GM18861 (cell line): ENCODE data around the gene HOXB6.

Experiments used
- ATAC-seq: cut with Tn5 transposase; IDR thresholded peaks from one replicate; pipeline ENCODE4 v1.9.1; 2021; ENCODE audit not compliant: unreplicated experiment

The HOXB6 gene

DNA sequence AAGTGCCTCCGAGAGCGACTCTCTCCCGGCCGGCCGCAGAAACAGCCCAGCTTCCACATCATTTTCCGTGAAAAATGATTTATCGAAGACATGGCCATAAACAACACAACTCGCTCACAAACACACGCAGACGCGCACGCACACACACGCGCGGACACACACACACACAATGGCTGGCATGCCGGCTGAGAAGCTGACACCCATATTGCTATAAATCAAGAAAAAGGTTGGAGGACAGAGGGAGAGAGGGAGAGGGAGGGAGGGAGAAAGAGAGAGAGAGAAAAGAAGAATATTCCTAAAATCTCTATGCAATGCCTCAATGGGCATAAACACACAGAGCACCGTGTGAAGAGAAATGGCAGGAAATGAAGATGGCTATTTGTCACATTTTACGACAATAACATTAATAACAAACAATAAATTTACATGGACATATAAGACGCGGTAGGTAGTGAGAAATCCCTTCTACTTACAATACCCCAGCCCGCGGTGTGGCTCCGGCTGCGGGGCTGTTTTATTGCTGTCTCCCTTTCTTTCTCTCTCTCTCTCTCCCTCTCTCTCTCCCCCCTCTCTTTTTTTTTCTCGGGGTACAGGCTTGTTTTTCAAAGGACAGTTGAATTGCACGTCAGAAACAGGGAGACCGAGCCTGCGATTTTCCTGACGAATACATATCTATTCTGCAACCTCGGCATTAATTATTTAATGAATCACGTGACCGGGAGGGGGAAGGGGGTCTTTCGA lies 36.1 kb downstream of the HOXB6 start:
- no peak for ATAC-seq

DNA sequence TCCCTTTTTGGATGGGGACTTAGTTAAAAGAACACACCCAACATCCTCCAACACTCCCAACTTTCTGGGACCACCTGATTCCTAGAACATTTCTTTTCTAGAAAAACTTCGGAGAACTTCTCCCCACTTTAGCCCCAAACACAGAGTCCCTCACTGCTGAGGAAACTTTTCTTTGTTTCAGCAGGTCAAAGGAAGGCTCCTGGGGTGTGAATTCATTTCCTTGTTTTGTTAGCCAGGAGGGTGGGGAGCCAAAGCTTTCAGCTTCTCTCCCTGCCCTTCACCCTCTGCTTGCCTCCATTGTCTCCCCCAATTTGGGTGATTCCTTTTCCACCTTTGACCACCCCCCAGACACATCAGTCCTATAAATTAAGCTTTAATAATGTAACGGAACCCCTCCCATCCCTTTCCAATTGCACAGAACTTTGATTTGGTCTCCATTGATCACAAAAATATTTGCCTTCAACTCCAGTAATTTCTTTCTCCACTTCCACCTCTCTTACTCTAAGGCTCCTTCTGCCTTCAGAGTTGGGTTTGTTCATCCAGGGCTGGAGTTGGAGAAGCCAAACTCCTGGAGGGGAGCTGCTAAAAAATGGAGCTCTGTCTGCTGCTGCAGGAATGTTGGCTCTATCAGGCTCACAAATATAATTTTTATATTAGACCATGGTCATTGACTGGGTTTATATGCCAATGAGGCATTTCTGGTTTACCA lies 37.0 kb downstream of the HOXB6 start:
- no peak for ATAC-seq

DNA sequence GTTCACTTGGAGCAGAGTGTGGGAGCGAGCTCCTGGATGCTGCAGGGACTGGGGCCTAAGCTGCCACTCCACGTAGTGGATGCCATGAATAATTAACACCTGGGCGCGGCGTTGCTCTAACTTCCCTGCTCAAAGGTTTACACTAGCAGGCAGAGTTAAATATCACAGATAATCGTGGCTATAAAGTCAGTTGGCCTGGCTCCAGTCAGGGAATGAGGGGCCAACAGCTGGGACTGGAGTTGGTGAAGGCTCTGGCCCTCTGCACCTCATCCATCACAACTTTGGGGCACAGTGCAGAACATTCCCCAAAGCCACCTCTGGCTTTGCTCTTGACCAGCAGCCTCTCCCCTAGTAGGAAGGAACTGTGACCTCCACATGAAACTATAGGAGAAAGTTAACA lies 37.6 kb downstream of the HOXB6 start:
- ATAC-seq = no peak

DNA sequence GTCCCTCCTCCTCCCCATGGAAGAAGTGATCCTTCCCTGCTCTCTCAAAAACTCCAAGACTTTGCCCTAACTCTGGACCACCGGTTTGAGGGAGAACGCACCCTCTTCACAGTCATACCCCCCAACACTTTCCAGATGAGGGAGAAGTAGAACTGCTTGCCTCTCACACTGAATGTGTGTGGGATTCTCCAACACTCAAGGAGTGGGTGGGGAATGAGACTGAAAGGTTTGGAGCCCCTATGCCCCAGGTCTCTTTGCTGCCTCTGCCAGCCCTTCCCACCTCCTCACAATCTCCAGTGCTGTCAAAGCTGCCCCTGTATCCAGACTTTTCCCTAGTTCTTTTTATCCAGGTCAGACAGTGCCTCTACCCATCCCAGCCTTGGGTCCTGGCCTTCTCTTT lies 38.1 kb downstream of the HOXB6 start:
- ATAC-seq = no peak

DNA sequence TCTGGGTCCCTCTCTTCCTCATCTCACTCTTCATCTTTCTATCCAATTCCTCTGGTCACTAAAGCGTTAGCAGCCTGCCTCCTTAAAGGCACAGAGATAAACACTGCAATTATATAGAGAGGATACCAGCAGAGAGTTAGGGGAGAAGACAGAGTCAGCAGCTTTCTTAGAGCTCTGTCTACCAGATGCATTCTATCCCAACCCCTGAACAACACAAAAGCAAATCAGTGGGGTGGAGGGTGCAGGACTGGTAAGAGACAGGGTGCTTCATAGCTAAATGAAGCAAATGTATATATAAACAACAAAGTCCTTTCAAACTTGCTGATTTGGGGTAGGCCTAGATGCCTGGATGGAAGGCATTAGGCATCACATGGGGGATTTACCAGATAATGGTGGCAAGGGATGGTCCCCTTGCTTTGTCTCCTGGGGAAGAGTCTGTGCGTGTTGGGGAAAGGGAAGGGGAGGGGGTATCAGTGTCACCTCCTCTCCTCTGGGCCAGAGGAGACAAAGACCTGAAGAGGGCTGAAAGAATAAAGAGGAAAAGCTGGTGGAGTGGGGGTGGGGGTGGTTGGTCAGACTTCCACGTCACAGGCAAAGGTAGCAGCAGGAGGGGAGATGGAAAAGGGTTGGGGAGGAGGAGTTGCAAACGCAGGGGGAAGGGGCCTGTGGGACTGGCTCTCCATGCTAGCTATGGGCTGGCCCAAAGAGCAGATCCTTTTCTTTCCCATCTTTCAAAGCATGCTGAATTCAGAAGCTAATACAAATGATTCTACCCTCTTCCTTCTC lies 38.7 kb downstream of the HOXB6 start:
- ATAC-seq = no peak

DNA sequence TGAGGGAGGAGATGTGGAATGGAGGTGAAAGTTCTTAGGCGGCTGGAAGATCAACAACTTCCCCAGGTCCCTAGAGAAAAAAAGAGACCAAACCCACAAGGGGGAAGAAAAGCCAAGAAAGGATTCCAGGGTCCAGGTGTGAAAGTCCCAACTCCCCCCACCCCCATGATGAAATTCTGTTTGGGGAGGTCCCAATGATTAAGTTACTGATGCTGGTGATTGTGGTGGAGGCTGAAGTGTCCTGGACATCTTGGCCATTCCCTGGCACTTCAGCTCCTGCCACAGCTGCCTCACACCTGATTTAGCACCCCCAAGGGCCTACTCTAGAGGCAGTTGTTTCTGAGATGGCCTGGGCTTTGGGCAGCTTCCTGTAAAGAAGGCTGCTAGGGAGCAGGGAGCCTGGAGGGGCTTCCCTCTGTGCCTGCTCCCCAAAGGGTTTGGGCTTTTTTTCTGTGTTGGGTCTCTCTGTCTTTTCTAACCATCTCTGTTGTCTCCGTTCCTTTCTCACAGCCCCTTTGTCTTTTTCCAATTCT lies 39.7 kb downstream of the HOXB6 start:
- ATAC-seq = no peak

DNA sequence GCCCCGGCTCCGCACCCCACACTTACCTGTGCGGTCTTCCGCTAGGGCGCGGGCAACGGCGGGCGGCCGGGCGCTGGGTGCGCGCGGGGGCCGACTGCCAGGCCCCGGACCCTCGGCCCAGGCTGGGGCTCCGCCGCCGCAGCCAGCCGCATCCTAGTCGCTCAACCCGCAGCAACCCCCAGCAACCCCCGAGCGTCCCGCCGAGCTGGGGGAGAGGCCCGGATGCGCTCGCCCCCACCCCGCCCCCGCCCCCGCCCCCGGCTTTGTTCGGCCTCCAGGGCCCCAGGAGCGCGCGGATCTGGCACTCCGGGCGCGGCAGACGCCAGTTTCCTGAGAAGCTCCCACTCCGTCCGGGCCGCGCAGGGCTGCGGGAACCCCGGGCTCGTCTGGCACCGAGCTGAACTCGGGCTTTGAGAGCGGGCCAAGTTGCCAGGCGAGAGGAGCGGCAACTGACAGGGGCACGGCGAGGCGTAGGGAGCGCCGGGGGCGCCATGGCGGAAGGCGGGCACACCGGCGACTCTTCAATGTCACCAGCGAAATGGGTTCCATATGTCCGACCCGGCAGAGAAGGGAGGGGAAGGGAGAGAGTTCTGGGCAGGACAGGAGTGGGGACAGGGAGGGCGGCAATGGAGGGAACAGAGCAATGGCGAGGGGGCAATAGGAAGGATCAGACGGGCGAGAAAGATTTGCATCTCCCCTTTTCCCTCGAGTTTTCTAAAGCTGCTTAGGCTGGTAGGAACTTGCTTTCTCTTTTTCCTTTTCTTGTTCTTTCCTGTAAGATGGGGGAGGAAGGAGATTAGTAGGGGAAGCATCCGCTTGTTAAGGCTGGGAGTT lies 40.4 kb downstream of the HOXB6 start:
- no peak for ATAC-seq

DNA sequence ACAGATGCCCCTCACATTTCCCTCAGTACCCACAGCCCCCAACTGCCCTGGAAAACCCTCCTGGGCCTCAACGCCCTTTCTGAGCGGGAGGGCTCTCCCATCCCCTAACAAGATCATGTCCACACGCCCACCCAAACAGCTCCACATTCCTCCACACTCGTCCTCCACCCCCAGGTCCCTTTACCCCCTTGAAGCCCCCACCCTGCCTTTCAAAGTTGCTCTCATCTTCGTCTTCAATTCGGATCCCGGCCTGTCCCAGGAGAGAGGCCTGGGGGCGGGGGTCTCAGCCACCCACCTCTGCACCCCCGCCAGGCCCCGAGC lies 41.0 kb downstream of the HOXB6 start:
- no peak for ATAC-seq

DNA sequence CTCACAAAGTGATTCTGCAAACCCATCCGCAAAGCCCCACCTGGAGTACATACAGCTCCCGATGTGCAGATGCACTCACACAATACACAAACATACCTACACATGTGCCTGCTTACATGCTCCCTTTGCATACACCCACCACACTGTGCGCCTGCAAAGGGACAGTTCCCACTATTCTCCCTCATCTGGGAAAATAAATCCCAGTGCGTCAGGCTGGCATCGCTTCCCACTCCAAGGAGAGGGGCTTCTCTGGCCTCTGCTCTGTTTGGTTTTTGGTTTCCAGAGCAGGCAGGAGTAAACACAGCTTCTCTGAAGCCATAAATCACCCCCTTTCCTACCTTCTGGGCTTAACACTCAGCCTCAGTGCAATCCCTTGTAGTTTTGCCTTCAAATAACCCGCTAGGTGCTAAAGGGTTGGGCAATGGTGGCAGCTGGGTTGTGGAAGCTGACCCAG lies 41.4 kb downstream of the HOXB6 start:
- no peak for ATAC-seq

DNA sequence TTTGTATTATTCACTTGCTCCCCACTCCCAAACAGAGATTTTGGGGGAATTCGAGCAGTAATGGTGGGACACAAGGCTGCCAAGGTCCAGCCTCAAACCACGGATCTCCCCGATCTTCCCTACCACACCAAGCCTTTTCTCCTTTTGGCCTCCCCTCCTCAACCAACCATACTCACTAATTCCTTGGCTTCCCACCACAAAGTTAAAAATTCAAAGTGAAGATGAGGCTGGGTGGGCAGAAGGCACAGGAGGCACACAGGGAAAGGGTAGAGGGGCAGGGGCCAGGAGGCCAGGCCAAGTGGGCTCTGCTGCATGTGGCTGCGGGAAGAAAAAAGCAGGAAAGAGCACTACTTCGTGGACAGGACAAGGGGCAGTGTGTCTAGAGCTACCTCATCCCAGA lies 41.9 kb downstream of the HOXB6 start:
- no peak for ATAC-seq

DNA sequence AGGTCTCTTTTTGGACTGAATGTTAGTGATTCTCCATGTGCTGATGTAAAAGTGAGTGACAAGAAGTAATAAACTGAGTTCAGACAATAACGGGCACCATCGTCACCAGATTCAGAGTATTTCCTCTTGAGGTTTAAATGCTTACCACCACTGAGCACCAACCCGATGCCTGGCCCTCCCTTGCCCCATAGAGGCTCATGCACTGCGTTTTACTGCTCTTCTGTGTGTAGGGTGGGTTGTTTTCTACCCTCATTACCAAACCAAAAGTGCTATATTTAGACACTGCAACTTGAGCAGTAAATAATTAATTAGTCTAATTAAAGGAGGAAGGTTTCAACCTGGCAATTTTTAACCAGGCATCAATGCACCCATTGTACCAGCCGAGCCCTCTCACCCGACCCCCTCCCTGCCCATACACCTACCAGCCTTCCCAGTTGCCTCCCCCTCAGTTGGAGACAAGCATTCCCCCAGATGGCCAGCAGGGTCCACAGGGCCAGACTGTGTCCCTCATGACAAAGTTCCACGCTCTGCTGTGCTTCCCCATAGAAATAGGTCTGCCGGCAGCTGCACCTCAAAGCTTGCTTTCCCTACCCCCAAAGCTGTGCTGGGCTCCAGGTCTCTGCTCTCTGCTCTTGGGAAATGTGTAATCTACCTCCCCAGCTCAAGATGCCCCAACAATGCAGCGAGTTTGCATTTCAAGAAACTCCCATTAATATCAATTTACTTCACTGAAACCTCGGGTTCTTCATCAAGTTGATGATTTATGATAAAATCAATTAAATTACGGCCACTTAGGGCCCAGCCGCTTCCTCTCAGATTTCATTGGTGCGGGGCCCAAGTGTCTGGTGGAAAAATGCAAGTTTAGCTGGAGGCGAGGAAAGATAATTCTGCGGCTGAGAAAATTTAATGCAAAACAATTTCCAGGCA lies 42.6 kb downstream of the HOXB6 start:
- peak; percentile 73 for ATAC-seq

DNA sequence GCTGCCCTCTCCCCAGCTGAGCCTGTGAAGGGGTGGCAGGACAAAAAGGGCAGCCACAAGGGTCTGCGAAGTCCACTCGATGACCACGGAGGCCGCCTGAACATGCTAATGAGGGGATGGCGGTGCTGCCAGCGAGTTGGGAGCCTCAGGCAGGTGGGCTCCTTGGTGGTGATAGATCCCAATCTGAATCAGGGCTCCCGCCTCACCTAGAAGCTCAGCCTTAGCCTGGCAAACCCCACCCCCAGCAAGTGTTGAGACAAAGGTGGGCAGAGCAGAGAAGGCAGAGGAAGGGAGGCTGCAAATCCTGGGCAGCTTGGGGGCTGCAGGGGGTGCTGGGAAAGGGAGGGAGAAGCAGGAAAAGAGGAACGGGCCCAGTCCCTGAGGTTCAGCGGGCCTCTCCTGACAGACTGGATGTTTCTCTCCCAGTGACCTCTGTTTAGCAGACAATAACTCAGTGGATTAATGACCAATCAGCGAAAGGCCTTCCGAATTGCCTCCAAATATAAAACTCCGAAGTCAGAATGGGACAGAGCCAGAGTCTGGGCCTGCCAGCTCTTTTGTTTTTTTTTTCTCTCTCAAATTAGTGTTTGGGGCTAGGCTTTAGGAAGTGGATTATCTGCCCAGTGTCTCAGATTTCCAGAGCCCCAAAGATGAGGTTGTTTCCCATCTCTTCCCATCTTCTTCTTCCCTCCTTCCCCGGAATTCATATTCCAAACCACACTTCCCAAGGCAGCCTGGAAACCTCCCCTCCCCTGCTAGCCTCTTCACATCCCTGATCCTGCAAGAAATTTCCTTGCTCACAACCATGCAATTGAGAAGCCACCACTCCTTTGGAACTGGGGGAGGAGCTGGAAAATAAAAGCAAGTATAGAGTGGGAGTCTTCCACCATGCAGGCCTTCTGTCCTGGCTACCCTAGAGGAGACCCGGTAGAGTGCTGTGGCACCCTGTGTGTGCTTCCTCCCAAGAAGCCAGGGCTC lies 44.7 kb downstream of the HOXB6 start:
- ATAC-seq = no peak

DNA sequence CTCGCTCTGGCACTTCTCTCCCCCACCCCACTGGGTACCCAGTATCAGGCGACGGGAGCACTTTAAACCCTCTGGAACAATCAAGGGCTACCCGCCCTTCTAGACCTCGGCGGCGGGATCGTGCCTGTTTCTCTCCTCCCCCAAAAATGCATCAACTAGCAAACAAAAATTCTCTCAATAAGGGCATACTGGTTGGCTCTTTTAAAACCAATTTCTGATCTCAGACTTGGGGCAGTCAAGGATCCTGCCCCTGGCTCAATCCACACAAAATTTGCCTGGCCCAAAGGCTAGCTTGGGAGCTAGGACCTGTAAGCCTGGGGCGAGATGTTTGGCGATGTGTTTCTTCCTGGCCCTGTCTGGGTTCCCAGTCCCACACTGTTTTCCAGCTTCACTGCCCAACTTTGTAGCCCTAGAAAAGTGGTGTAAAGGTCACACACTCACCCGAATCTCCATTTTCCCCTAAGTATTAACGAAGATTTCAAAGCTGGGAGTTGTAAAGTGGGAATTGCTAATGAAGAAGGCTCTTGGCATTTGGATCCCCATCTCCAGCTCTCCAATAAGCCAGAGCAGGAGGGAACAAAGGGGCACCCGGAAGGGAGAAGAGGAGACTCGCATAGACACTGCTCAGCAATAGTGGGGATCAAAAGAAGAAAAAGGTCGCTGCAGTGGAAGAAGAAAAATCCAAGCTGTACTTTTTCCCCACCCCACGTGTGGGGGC lies 45.5 kb downstream of the HOXB6 start:
- no peak for ATAC-seq

DNA sequence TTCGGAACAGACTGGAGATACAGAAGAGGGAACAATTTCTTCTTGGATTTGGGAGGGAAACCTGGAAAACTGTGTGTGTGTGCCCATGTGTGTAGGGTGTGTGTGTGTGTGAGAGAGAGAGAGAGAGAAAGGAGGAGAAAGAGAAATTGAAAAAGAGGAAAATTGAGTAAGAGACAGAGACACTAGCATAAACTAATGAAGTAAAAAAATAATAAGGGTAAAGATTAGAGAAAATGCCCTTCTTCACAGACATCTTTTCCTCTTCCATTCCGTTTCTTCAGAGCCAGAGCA lies 46.0 kb downstream of the HOXB6 start:
- no peak for ATAC-seq

DNA sequence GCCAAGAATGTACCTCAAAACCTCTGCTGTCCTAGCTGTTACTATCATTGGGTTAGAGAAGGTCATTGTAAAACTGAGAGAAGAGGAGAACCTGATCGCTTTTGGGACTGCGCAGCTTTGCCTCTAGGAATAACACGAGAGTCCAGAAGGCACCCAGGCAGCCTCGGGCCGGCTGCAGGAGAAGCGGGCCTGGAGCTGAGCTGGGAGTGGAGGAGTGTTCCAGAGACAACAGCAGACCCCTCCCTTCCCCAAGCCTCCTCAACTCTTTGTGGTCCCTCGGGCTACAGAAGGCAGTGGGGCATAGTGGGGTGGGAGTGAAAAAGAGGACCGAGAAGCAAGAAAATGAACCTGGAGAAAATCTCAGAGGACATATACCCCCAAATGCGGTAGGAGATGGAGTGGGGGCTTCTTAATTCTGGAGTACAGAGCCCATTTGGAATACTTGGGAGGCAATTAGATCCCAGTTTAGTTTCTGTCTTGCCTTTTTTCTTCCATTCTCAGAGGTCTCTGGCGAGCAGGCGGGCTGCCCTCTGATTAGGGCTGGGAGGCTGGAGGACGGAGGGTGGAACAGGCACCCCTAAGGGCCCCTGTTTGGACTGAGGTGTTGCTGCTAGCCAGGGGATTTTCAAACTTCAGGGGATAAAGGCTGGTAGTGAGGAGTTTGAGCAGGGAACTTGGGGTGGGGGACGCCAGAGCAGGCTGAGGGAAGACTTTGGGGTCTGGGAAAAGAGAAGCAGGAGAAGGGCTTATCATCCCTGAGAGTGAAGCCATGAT lies 46.5 kb downstream of the HOXB6 start:
- ATAC-seq = no peak

DNA sequence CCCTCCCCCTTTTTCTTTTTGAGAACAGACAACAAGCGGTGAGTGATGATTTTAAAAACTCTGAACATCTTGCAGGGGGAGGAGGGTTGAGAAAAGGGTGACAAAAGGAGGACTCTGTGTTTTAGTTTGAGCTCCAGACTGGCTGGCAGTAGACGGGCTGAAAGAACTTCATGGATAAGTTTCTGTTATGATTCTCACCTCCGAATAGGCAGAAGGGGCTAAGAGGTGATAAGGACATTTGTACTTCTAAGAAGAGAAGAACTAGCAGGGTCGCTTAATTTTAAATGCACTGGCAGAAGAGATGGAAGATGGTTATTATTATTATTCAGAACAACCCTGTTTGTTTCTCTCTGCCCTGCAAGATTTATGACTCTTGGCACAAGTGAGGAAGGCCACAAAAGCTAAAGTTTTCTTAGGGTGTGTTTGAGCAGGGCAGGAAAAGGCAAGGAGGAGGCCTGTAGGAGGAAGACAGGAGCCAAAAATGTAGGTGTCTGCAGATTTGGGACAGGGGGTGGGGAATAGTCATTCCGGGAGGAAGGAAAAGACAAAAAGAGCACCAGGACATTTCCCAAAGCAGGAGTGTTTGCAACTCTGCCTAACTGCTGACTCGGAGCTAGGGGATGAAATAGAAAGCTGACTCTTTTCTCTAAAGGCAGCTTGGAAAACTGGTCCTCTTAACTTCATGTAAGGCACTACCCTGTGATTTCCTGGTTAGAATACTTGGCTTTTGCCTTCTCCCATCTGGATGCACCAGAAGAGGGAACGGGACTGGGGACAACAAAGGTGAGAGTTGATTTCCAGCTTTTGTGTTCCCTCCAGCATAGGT lies 48.0 kb downstream of the HOXB6 start:
- ATAC-seq = no peak

DNA sequence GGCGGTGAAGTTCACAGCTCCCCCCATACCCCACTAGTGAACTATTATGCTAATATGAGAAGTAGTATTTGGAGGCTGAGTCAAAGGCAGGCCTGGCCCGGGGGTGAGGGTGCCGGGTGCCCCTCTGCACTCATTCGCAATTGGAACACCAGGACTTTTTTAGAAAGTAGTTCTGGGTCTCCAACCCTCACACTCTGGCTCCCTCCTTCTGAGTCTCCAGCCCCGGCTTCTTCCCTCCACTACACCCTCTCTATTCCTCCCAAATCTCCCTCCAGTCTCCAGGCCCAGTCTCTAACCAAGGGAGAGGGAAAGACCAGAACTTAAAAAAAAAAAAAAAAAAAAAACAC lies 48.6 kb downstream of the HOXB6 start:
- no peak for ATAC-seq
